HG02970 (cell line): ENCODE data around the gene MRGPRF.
"Not testable (repeated sequence)": the region's sequence is repeated elsewhere in the genome, so short reads cannot be mapped to it uniquely, and the experiment has no call there.

ENCODE experiments used
- ATAC-seq: cut with Tn5 transposase; IDR thresholded peaks from one replicate; pipeline ENCODE4 v1.9.1; 2021; ENCODE audit warnings: mild to moderate bottlenecking, moderate library complexity, moderate number of reproducible peaks; ENCODE audit not compliant: unreplicated experiment, low FRiP score

MRGPRF gene

GRCh38 chr11:68992743-68993255, 20.2 kb downstream of the MRGPRF start:
- ATAC-seq: no peak

GRCh38 chr11:68990995-68991780, 21.9 kb downstream of the MRGPRF start:
- ATAC-seq: no peak

GRCh38 chr11:68989936-68990606, 23.0 kb downstream of the MRGPRF start:
- ATAC-seq: no peak

- ATAC-seq: no peak
These were observed 24.6 kb downstream of the MRGPRF start for GRCh38 chr11:68988491-68988890.

- no peak for ATAC-seq
These were observed 25.8 kb downstream of the MRGPRF start for GRCh38 chr11:68987211-68987610.

GRCh38 chr11:68983801-68984200, 29.2 kb downstream of the MRGPRF start:
- no peak for ATAC-seq

GRCh38 chr11:68982134-68982533, 30.9 kb downstream of the MRGPRF start:
- ATAC-seq: no peak

- no peak for ATAC-seq
These were observed 32.3 kb downstream of the MRGPRF start, which contains the start of gene MRGPRD for GRCh38 chr11:68980776-68981065. Gene MRGPRD, minus strand, starts transcription at chr11:68980986. Its CDS starts 0 bp downstream, at chr11:68980986.

GRCh38 chr11:68979931-68980775, 32.9 kb downstream of the MRGPRF start:
- ATAC-seq: no peak

- no peak for ATAC-seq
These were observed 34.0 kb downstream of the MRGPRF start for GRCh38 chr11:68978931-68979594.

GRCh38 chr11:68978626-68978930, 34.5 kb downstream of the MRGPRF start:
- no peak for ATAC-seq

GRCh38 chr11:68977781-68978625, 35.0 kb downstream of the MRGPRF start:
- ATAC-seq: no peak

GRCh38 chr11:68976563-68976962, 36.5 kb downstream of the MRGPRF start:
- ATAC-seq: no peak

GRCh38 chr11:68976095-68976494, 37.0 kb downstream of the MRGPRF start:
- ATAC-seq: no peak

GRCh38 chr11:68974421-68975194, 38.4 kb downstream of the MRGPRF start:
- ATAC-seq: no peak

GRCh38 chr11:68973706-68974105, 39.3 kb downstream of the MRGPRF start:
- ATAC-seq: not testable (repeated sequence)

- ATAC-seq: no peak
These were observed 39.8 kb downstream of the MRGPRF start for GRCh38 chr11:68973219-68973618.

- no peak for ATAC-seq
These were observed 42.0 kb downstream of the MRGPRF start for GRCh38 chr11:68970921-68971636.
